Endothelial cell (in vitro differentiated cells): ENCODE data around the gene PTCD1. TPM values are rescaled to one million over a fixed set of nuclear protein-coding genes. Genes with fewer than 3 reads are reported as not detected.

Experiments used
- DNase-seq: peaks from one replicate; pipeline ENCODE4 v3.0.0; 2021; ENCODE audit warnings: low spot score
- H3K27ac Mint-ChIP-seq: one replicate; pipeline ENCODE4 v1.8.0; 2021; ENCODE audit warnings: mixed read lengths, inconsistent platforms; ENCODE audit not compliant: unreplicated experiment
- H3K27me3 Mint-ChIP-seq: one replicate; pipeline ENCODE4 v1.8.0; 2021; ENCODE audit warnings: mild to moderate bottlenecking, moderate library complexity, mixed read lengths, inconsistent platforms; ENCODE audit not compliant: unreplicated experiment
- H3K36me3 Mint-ChIP-seq: one replicate; pipeline ENCODE4 v1.8.0; 2021; ENCODE audit warnings: mild to moderate bottlenecking, low read depth, mixed read lengths, inconsistent platforms; ENCODE audit not compliant: unreplicated experiment
- H3K4me1 Mint-ChIP-seq: one replicate; pipeline ENCODE4 v1.8.0; 2021; ENCODE audit warnings: mild to moderate bottlenecking, mixed read lengths, inconsistent platforms; ENCODE audit not compliant: unreplicated experiment
- H3K4me3 Mint-ChIP-seq: one replicate; pipeline ENCODE4 v1.8.0; 2021; ENCODE audit warnings: mild to moderate bottlenecking, mixed read lengths, inconsistent platforms; ENCODE audit not compliant: unreplicated experiment
- H3K9me3 Mint-ChIP-seq: one replicate; pipeline ENCODE4 v1.8.0; 2021; ENCODE audit warnings: mixed read lengths, inconsistent platforms; ENCODE audit not compliant: unreplicated experiment
- total RNA-seq: library from RNA; stranded (reverse); fragmentation: NEBNext Ultra II Directional; extraction: Animal tissue kit (Norgen Biotek cat#: 25700); gene quantifications from one replicate; pipeline ENCODE4 v1.2.1, GENCODE V29; 2021; ENCODE audit not compliant: unreplicated experiment
- TF ChIP-seq, protein P1 (sequence below): fragments of 200-600 bp; sonication (generic); IDR thresholded peaks from one replicate; pipeline ENCODE4 v1.5.0; 2021; ENCODE audit warnings: antibody characterized with exemption; ENCODE audit not compliant: unreplicated experiment

The PTCD1 gene
- total RNA-seq, 1 donor from 2014 or later, result 7.1 TPM

DNA sequence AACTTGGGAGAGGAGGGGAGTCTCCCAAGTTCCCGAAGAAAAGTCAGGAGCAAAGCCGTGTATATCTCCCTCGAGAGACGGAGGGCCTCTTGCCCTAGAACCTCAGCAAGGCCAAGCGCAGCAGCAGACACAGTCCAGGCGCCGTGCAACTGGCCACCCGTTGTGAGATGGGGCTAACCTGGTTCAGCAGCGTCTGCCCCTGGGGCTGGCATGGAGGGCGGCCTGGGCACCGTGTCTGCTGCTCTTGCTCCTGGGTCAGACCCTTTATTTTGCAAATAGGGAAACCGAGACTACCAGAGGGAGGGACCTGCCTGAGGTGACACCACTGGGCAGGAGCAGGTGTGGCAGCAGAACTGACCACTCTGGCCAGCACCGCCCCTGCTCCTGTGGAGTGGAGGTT lies 13.9 kb upstream of the PTCD1 start:
- no peaks in the 10 kb centered on the region for H3K9me3 Mint-ChIP-seq
- H3K36me3 Mint-ChIP-seq, result peaks cover 32% of the 10 kb centered on the region
- no peak overlapping the region for H3K4me3 Mint-ChIP-seq
- DNase-seq, result no peak
- H3K27ac Mint-ChIP-seq, result no peak overlapping the region
- TF ChIP-seq, protein P1, sequence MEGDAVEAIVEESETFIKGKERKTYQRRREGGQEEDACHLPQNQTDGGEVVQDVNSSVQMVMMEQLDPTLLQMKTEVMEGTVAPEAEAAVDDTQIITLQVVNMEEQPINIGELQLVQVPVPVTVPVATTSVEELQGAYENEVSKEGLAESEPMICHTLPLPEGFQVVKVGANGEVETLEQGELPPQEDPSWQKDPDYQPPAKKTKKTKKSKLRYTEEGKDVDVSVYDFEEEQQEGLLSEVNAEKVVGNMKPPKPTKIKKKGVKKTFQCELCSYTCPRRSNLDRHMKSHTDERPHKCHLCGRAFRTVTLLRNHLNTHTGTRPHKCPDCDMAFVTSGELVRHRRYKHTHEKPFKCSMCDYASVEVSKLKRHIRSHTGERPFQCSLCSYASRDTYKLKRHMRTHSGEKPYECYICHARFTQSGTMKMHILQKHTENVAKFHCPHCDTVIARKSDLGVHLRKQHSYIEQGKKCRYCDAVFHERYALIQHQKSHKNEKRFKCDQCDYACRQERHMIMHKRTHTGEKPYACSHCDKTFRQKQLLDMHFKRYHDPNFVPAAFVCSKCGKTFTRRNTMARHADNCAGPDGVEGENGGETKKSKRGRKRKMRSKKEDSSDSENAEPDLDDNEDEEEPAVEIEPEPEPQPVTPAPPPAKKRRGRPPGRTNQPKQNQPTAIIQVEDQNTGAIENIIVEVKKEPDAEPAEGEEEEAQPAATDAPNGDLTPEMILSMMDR, result no peak
- H3K4me1 Mint-ChIP-seq, result no peaks in the 10 kb centered on the region
- H3K27me3 Mint-ChIP-seq, result peaks cover 2% of the 10 kb centered on the region

DNA sequence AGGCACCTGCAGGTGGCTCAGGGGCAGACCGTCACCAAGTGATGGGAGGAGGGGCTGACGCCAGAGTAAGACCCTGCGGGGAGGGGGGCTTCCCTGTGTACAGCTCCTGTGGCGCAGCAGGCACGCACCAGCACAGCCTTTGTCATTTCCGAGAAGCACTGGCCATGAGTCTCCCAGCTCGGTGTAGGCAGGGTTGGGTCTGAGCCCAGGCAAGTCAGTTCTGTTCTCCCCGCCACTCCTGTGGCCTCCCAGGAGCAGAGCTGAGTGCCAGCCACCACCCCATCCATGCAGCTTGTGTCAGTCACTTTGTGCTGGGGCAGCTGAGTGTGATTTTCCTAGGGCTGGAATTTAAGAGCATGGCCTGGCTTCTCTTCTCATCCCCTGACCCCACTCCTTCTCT lies 13.3 kb upstream of the PTCD1 start:
- Mint-ChIP-seq H3K9me3 (no peaks in the 10 kb centered on the region), H3K36me3 (peaks cover 29% of the 10 kb centered on the region), H3K27me3 (peaks cover 2% of the 10 kb centered on the region), H3K4me3 (no peak overlapping the region), H3K27ac (no peak overlapping the region), H3K4me1 (no peaks in the 10 kb centered on the region)
- TF ChIP-seq, protein P1, result no peak
- DNase-seq, result no peak

DNA sequence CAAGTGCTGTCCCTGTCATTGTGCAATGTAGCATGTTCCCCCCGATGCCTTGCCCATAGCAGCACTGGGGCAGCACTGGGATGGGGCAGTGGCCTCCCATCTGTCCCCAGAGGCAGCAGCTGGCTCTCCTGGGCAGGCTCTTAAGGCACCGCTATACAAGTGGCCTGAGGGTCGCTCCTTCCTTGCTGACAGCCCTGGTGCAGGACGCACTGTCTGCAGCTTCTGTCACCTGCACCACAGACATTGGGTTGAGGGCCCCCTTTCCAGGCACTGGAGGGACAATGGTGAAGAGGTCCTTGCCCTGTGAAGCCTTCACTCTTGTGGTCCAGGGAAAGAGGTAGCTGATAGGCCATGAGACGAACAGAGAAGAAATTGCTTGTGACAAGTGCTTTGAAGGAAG lies 10.7 kb upstream of the PTCD1 start:
- H3K27ac Mint-ChIP-seq, result no peak overlapping the region
- DNase-seq, result no peak
- TF ChIP-seq, protein P1, result no peak
- peaks cover 2% of the 10 kb centered on the region for H3K27me3 Mint-ChIP-seq
- no peaks in the 10 kb centered on the region for H3K9me3 Mint-ChIP-seq
- H3K4me1 Mint-ChIP-seq, result no peaks in the 10 kb centered on the region
- H3K36me3 Mint-ChIP-seq, result peaks cover 32% of the 10 kb centered on the region
- H3K4me3 Mint-ChIP-seq, result no peak overlapping the region

DNA sequence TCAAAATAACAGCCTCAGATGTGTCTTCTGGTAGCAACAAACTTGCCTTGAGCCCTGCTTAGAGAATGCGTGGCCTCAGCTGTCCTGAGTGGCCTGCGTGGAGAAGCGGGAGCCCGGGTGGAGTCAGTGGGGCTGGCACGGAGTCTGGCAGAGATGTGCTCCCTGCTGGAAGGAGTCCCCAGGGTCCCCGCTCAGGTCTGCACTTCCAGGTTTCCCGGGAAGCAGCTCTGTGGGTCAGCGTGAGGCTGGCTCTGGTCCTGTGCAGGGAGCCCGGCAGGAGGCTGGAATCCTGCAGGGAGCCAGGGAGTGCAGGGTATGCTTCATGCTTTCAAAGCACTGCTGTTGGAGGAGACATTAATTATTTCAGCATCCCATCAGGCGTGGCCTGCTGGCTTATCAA lies 10.3 kb upstream of the PTCD1 start:
- no peak overlapping the region for H3K4me3 Mint-ChIP-seq
- TF ChIP-seq, protein P1, result no peak
- H3K36me3 Mint-ChIP-seq, result peaks cover 33% of the 10 kb centered on the region

DNA sequence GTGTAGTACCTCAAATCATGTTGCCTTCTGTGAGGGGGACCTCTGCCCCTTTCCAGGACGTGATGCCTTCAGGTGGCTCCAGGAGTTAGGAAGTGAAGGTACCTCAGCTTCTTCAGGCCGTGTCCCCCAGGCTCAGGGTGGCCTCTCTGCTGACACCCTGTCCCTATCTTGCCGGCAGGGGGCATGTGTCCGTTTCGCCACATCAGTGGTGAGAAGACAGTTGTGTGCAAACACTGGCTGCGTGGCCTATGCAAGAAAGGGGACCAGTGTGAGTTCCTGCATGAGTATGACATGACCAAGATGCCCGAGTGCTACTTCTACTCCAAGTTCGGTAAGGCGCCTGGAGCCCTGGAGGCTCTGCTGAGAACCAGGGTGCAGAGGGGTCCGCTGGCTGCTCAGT lies 9.3 kb upstream of the PTCD1 start:
- Mint-ChIP-seq H3K4me3 (no peak overlapping the region), H3K36me3 (peaks cover 33% of the 10 kb centered on the region), H3K27ac (no peak overlapping the region), H3K4me1 (no peaks in the 10 kb centered on the region), H3K27me3 (peaks cover 4% of the 10 kb centered on the region), H3K9me3 (no peaks in the 10 kb centered on the region)
- TF ChIP-seq, protein P1, result no peak
- DNase-seq, result peak; percentile 24

More for the DNA sequence above, 10.3 kb upstream of the PTCD1 start:
- Mint-ChIP-seq H3K4me1 (no peaks in the 10 kb centered on the region), H3K27me3 (no peaks in the 10 kb centered on the region), H3K27ac (no peak overlapping the region), H3K9me3 (no peaks in the 10 kb centered on the region)
- DNase-seq, result no peak
